GM18511 (cell line): Measurements from ENCODE around the gene RNMT.

ENCODE experiments used
- ATAC-seq: cut with Tn5 transposase; IDR thresholded peaks from one replicate; pipeline ENCODE4 v1.9.1; 2021; ENCODE audit warnings: mild to moderate bottlenecking, moderate library complexity; ENCODE audit not compliant: unreplicated experiment

Gene RNMT

DNA sequence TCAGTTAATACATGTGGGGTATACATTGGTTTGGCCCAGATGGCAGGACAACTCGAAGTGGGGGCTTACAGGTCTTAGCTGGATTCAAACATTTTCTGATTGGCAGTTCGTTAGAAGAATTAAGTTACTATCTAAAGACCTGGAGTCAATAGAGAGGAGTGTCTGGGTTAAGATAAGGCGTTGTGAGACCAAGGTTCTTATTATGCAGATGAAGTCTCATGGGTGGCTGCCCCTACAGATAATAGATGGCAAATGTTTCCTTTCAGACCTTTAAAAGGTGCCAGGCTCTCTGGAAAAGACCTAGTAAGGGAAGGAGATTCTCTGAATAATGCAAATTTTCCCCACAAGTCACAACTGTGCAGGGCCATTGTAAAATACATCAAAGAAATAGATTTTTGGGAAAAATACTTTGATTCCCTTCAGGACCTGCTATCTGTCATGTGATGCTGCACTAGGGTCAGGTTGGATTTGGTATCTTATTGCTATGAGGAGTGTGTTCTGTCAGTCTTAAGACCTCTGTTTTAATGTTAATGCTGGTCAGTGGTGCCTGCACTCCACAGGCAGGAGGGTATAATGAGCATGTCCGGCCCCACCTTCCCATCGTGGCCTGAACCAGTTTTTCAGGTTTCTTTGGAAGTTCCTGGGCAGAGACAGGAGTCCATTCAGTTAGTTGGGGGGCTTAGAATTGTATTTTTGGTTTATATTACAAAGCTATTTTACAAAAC is 83.2 kb downstream of the RNMT start:
- ATAC-seq = no peak

DNA sequence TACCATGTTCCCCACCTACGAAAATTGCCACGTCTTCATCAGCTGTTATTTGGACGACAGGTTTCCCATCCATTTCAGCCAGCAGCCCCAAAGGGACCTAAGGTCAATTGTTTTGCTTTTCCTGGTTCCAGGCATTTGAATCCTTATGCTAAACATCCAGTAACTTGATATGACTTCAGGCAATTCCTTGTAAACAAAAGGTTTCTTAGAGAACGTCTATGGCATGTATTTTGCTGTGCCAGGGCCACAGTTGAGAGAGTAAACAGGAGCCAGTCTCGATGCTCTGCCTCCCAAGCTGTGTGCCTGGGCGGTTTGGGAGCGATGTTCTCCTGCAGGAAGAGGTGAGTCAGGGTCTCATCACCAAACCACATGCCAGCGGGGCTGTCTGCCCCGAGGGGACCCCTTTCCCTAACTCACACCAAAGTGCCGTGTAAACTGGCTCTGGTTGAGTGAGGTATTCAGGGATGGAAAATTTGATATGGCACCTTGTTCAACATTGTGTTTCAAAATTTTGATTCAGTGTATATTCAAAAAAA is 84.5 kb downstream of the RNMT start:
- no peak for ATAC-seq

- no peak for ATAC-seq
Observed at GRCh38 chr18:13811993-13812392, 85.5 kb downstream of the RNMT start.

DNA sequence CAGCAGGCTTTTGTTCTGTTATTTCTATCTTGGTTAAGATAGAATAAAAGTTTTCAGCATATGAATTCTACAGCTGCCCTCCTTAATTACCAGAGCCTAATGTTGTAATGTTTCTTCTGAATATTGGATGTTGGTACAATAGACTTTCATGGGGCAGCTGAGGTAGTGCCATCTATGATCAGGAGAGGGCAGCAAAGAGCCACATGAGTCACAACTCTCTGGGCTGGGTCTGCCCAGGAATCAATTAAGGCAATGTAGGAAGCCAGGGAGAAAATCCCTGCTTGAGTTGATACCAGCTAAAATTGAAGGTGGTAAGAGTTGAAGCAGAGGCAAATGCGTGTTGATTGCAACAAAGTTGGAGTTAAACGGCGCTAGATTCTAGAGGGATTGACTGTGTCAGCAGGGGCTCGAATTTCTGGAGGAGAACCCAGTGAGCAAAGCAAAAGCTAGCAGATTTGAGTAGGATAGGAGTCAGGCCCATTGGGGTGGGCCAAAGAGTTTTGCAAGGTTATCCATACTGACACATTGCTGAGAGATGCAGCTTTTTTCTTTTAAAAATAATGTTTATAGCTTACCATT is 86.9 kb downstream of the RNMT start:
- peak; percentile 93 for ATAC-seq
